T-cell (primary cell): ENCODE measurements around the gene DDIT4L. TPM values are rescaled to one million over a fixed set of nuclear protein-coding genes. Genes with fewer than 3 reads are reported as not detected.
"Not testable (repeated sequence)": the region's sequence is repeated elsewhere in the genome, so short reads cannot be mapped to it uniquely, and the experiment has no call there.

Experiments
- ATAC-seq, 4 experiments: fragments of 200-7000 bp in 3 of 4; fragments of 150-1000 bp in 1 of 4; cut with Tn5 transposase; replicated peaks in 1 of 4; 1 replicate in 3 of 4; 2 replicates in 1 of 4; pipeline ENCODE4 v1.10.0; 2021; ENCODE audit warnings: moderate library complexity in 3 of 4, mild to moderate bottlenecking in 2 of 4, moderate number of reproducible peaks in 1 of 4
- CTCF ChIA-PET, 2 donors: fragments of 300-600 bp; sonication (Branson Sonifier 250); formaldehyde crosslinking; loops; one replicate each; lab custom pipeline; 2022; ENCODE audit warnings: antibody characterized with exemption in 2 of 2; lab: Charles Lee
- POLR2A ChIA-PET, 2 donors: fragments of 300-600 bp; sonication (Branson Sonifier 250); formaldehyde crosslinking; loops; one replicate each; lab custom pipeline; 2022; ENCODE audit warnings: antibody characterized with exemption in 2 of 2; lab: Charles Lee
- DNase-seq, 35 experiments: peaks; one replicate each; pipeline versions ENCODE4 v3.0.0 to v3.0.0-alpha.2; 2013 to 2023
- H3K27ac ChIP-seq: one replicate; pipeline ENCODE4 v1.5.1; 2013; ENCODE audit warnings: low read length
- H3K27me3 ChIP-seq, 2 experiments: replicated peaks in 1 of 2; 1 replicate in 1 of 2; 2 replicates in 1 of 2; pipeline versions ENCODE4 v1.6.1 to v1.7.0; 2013; ENCODE audit warnings: low read length in 1 of 2, mixed read lengths in 1 of 2; ENCODE audit not compliant: control insufficient read depth in 2 of 2, insufficient read depth in 2 of 2; ENCODE audit errors: extremely low read depth in 1 of 2
- H3K36me3 ChIP-seq, 2 donors: 1 replicate in 1 of 2; 2 replicates in 1 of 2; pipeline versions ENCODE4 v1.6.1 to v1.7.0; 2013; ENCODE audit warnings: low read length in 1 of 2; ENCODE audit not compliant: control insufficient read depth in 2 of 2, insufficient read depth in 1 of 2; ENCODE audit errors: extremely low read depth in 1 of 2
- H3K4me1 ChIP-seq, 2 experiments: 1 replicate in 1 of 2; 2 replicates in 1 of 2; pipeline versions ENCODE4 v1.6.1 to v1.7.0; 2013; ENCODE audit warnings: low read length in 2 of 2, mixed read lengths in 1 of 2; ENCODE audit not compliant: insufficient read depth in 2 of 2, control insufficient read depth in 1 of 2; ENCODE audit errors: extremely low read depth in 1 of 2
- H3K4me3 ChIP-seq, 2 donors: 1 replicate in 1 of 2; 2 replicates in 1 of 2; pipeline versions ENCODE4 v1.5.1 to v1.7.0; 2013; ENCODE audit warnings: mild to moderate bottlenecking in 2 of 2, low read length in 1 of 2, moderate library complexity in 1 of 2; ENCODE audit not compliant: control insufficient read depth in 1 of 2; ENCODE audit errors: extremely low read depth in 1 of 2
- H3K9me3 ChIP-seq: 2 replicates; pipeline ENCODE4 v1.7.0; 2013
- H3K27ac Mint-ChIP-seq, 2 donors: one replicate each; pipeline ENCODE4 v1.8.0; 2020 to 2021; ENCODE audit warnings: mild to moderate bottlenecking in 2 of 2, mixed read lengths in 2 of 2
- H3K27me3 Mint-ChIP-seq, 2 donors: one replicate each; pipeline ENCODE4 v1.8.0; 2021 to 2022; ENCODE audit warnings: mixed read lengths in 2 of 2
- H3K36me3 Mint-ChIP-seq: one replicate; pipeline ENCODE4 v1.8.0; 2021; ENCODE audit warnings: mixed read lengths
- H3K4me1 Mint-ChIP-seq, 3 donors: one replicate each; pipeline ENCODE4 v1.8.0; 2020 to 2022; ENCODE audit warnings: mixed read lengths in 3 of 3, mild to moderate bottlenecking in 1 of 3
- H3K4me3 Mint-ChIP-seq, 3 donors: one replicate each; pipeline ENCODE4 v1.8.0; 2020 to 2022; ENCODE audit warnings: mild to moderate bottlenecking in 3 of 3, mixed read lengths in 3 of 3, moderate library complexity in 3 of 3
- H3K9me3 Mint-ChIP-seq, 3 donors: one replicate each; pipeline ENCODE4 v1.8.0; 2020 to 2022; ENCODE audit warnings: mixed read lengths in 3 of 3
- whole genome bisulfite sequencing: methylation state at CpG from one replicate; pipeline ENCODE4 v1.1.5; 2013; ENCODE audit warnings: missing lambda C conversion rate; ENCODE audit not compliant: insufficient coverage; 5-methylcytosine and 5-hydroxymethylcytosine counted together
- total RNA-seq, 35 experiments: library from RNA in 6 of 35; stranded (reverse) in 6 of 35; fragments of 120-200 nt in 1 of 35; gene quantifications; one replicate each; pipeline versions ENCODE4 v1.2.1 to v1.2.4 and lab custom pipeline; 2013 to 2026

DDIT4L gene
- total RNA-seq, 5 donors from 2014 or later (not counting 1 experiment from before 2014, with no cell fraction given): 0.13 to 0.19 (median 0.13) TPM; not detected in 2

DNA sequence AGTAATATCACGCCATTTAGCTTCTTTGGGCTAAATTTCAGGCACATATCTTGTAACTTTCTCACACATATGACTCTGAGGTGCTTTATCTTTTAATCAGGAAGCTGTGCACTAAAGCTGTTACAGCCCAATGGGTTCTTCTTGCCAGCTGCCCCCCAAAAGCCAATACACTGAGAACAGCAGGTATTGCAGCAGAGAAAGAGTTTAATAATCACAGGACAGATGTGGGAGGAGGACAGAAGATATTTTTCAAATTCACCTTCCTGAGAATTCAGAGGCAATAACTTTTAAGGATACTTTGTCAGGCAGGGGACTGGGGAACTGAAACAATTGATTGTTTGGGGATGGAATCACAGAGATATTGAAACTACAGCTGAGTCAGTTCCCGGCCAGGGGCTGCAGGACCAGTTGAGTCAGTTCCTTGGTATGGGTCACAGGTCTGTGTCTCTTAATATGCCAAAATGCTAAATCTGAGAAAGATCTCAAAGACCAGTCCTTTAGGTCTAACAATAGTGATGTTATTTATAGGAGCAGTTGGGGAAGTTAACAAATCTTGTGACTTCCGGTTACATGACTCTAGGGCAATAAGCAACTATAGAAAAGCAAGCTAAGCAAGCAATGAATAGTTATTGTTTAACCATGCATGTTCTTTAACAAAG lies 28.1 kb downstream of the DDIT4L start:
- H3K27me3 Mint-ChIP-seq: peaks cover 6 to 14% of the 10 kb centered on the region in 2 donors
- H3K4me1 Mint-ChIP-seq: peaks cover 0 to 9% (median 0%) of the 10 kb centered on the region in 3 donors
- ATAC-seq (no peak), DNase-seq (no peak)
- CTCF ChIA-PET: no interaction called here
- 43% methylated on average over 1 of the region's 3 CpGs for WGBS
- no peak overlapping the region for H3K27ac ChIP-seq
- H3K36me3 ChIP-seq: no peaks in the 10 kb centered on the region
- H3K9me3 ChIP-seq: no peaks in the 10 kb centered on the region
- H3K9me3 Mint-ChIP-seq: peaks cover 3 to 18% (median 8%) of the 10 kb centered on the region in 3 donors
- H3K27ac Mint-ChIP-seq: no peak overlapping the region
- H3K27me3 ChIP-seq: no peaks in the 10 kb centered on the region
- peaks cover 0 to 2% of the 10 kb centered on the region in 2 experiments for H3K4me1 ChIP-seq
- no peak overlapping the region for H3K4me3 Mint-ChIP-seq
- no peak overlapping the region for H3K4me3 ChIP-seq
- POLR2A ChIA-PET: no interaction called here
- no peaks in the 10 kb centered on the region for H3K36me3 Mint-ChIP-seq

DNA sequence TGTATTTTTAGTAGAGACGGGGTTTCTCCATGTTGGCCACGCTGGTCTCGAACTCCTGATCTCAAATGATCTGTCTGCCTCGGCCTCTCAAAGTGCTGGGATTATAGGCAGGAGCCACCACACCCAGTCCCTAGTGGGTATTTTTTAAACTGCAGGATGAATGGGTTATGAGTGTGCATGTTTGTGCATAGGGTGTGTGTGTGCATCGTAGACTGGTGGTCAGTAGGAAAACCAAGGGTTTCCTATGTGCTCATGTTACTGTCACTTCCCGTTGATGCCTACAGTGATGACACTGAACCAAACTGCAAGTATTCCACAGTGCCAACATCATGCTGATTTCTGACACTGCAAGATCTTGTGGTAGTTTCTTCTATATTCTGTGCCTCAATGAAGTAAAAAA lies 41.1 kb downstream of the DDIT4L start:
- 73% methylated on average over 6 of the region's 6 CpGs for WGBS
- ChIA-PET POLR2A (no interaction called here), CTCF (no interaction called here)
- Mint-ChIP-seq H3K4me3 (no peak overlapping the region), H3K36me3 (no peaks in the 10 kb centered on the region), H3K27ac (no peak overlapping the region), H3K4me1 (no peaks in the 10 kb centered on the region), H3K9me3 (no peaks in the 10 kb centered on the region), H3K27me3 (peaks cover 0 to 3% of the 10 kb centered on the region in 2 donors)
- Histone ChIP-seq H3K4me1 (no peaks in the 10 kb centered on the region), H3K4me3 (no peak overlapping the region), H3K36me3 (no peaks in the 10 kb centered on the region), H3K9me3 (no peaks in the 10 kb centered on the region), H3K27ac (no peak overlapping the region), H3K27me3 (peaks cover 0 to 3% of the 10 kb centered on the region in 2 experiments)
- ATAC-seq (no peak), DNase-seq (no peak)

DNA sequence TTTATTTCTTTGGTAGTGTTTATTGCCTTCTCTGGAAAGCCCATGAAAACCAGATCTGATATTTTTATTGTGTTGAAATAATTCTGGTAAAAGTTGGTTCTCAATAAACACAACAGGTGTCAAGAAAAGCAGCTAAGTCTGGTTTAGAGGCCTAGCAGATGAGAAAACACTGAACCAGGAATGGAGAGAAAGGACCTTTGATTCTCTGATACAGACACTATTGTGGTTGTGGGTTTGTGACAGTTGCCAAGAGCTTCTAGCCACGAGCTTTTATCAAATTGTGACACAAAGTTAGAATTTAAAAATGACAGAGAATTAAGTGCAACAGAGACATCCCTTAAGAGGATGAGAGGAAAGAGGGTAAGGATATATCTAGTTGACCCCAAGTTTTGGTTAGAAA lies 42.6 kb downstream of the DDIT4L start:
- Histone ChIP-seq H3K4me1 (no peaks in the 10 kb centered on the region), H3K27ac (no peak overlapping the region), H3K4me3 (no peak overlapping the region), H3K36me3 (no peaks in the 10 kb centered on the region), H3K27me3 (peaks cover 0 to 3% of the 10 kb centered on the region in 2 experiments), H3K9me3 (no peaks in the 10 kb centered on the region)
- Mint-ChIP-seq H3K27me3 (peaks cover 0 to 3% of the 10 kb centered on the region in 2 donors), H3K9me3 (no peaks in the 10 kb centered on the region), H3K36me3 (no peaks in the 10 kb centered on the region), H3K27ac (no peak overlapping the region), H3K4me1 (no peaks in the 10 kb centered on the region), H3K4me3 (no peak overlapping the region)
- ATAC-seq (no peak), DNase-seq (no peak)
- WGBS: no CpG with 5 or more reads among the region's 1 CpG
- POLR2A ChIA-PET: no interaction called here
- CTCF ChIA-PET: no interaction called here

GRCh38 chr4:100147198-100147597 lies 43.1 kb downstream of the DDIT4L start:
- POLR2A ChIA-PET: no interaction called here
- no CpG with 5 or more reads among the region's 1 CpG for WGBS
- Histone ChIP-seq H3K36me3 (no peaks in the 10 kb centered on the region), H3K4me3 (no peak overlapping the region), H3K4me1 (no peaks in the 10 kb centered on the region), H3K9me3 (no peaks in the 10 kb centered on the region), H3K27me3 (peaks cover 0 to 3% of the 10 kb centered on the region in 2 experiments), H3K27ac (no peak overlapping the region)
- Mint-ChIP-seq H3K27me3 (peaks cover 0 to 3% of the 10 kb centered on the region in 2 donors), H3K4me1 (no peaks in the 10 kb centered on the region), H3K36me3 (no peaks in the 10 kb centered on the region), H3K4me3 (no peak overlapping the region), H3K27ac (no peak overlapping the region), H3K9me3 (no peaks in the 10 kb centered on the region)
- ATAC-seq: no peak
- CTCF ChIA-PET: no interaction called here
- no peak for DNase-seq

GRCh38 chr4:100146756-100147155 lies 43.5 kb downstream of the DDIT4L start:
- Histone ChIP-seq H3K36me3 (no peaks in the 10 kb centered on the region), H3K4me1 (no peaks in the 10 kb centered on the region), H3K27ac (no peak overlapping the region), H3K9me3 (no peaks in the 10 kb centered on the region), H3K4me3 (no peak overlapping the region), H3K27me3 (peaks cover 0 to 3% of the 10 kb centered on the region in 2 experiments)
- Mint-ChIP-seq H3K27me3 (peaks cover 0 to 3% of the 10 kb centered on the region in 2 donors), H3K36me3 (no peaks in the 10 kb centered on the region), H3K9me3 (no peaks in the 10 kb centered on the region), H3K4me1 (no peaks in the 10 kb centered on the region), H3K4me3 (no peak overlapping the region), H3K27ac (no peak overlapping the region)
- ChIA-PET CTCF (no interaction called here), POLR2A (no interaction called here)
- ATAC-seq (no peak), DNase-seq (no peak)

DNA sequence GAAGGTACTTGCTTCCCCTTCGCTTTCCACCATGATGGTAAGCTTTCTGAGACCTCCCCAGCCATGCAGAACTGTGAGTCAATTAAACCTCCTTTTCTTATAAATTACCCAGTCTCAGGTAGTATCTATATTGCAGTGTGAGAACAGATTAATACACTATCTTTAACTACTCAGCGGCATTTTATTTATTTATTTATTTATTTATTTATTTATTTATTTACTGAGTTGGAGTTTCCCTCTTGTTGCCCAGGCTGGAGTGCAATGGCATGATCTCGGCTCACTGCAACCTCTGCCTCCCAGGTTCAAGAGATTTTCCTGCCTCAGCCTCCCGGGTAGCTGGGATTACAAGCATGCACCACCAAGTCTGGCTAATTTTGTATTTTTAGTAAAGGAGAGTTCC lies 52.9 kb downstream of the DDIT4L start:
- WGBS: 80% methylated on average over 1 of the region's 4 CpGs
- H3K36me3 ChIP-seq, H3K27me3 ChIP-seq, H3K27ac ChIP-seq, H3K4me1 ChIP-seq, CTCF ChIA-PET, H3K27ac Mint-ChIP-seq, H3K4me3 Mint-ChIP-seq, H3K9me3 ChIP-seq, DNase-seq, H3K36me3 Mint-ChIP-seq, H3K4me3 ChIP-seq, H3K4me1 Mint-ChIP-seq, ATAC-seq, H3K27me3 Mint-ChIP-seq, POLR2A ChIA-PET: not testable (repeated sequence)
- H3K9me3 Mint-ChIP-seq: peaks cover 4 to 12% (median 5%) of the 10 kb centered on the region in 3 donors
